OCI-LY7 (cell line): Measurements from ENCODE around the gene FLT3. TPM values are rescaled to one million over a fixed set of nuclear protein-coding genes. Genes with fewer than 3 reads are reported as not detected.

Source experiments
- BruUV-seq: library from RNA; stranded (reverse); fragments of 400-500 nt; replicated peaks from 2 replicates; lab custom pipeline; 2021; lab: Mats Ljungman, UMichigan
- CTCF ChIA-PET: fragments of 300-600 bp; sonication (Branson Sonifier 250); formaldehyde crosslinking; loops from one replicate; lab custom pipeline; 2022; ENCODE audit warnings: antibody characterized with exemption; ENCODE audit not compliant: unreplicated experiment; lab: Charles Lee
- POLR2A ChIA-PET: fragments of 300-600 bp; sonication (Branson Sonifier 250); formaldehyde crosslinking; loops from one replicate; lab custom pipeline; 2022; ENCODE audit warnings: antibody characterized with exemption; lab: Charles Lee
- DNase-seq: peaks from one replicate; pipeline ENCODE4 v3.0.0-alpha.2; 2015; ENCODE audit warnings: low spot score
- H2AFZ ChIP-seq: fragments of 200-600 bp; sonication (generic), shearing (Covaris generic); 2 replicates; pipeline ENCODE4 v1.6.1; 2014; ENCODE audit warnings: mild to moderate bottlenecking, antibody characterized with exemption, low read length, moderate library complexity
- H3K27ac ChIP-seq: fragments of 200-600 bp; sonication (generic); 2 replicates; pipeline ENCODE4 v1.5.1; 2014; ENCODE audit warnings: mixed run types, low read depth, mild to moderate bottlenecking, moderate library complexity, low read length, inconsistent platforms; ENCODE audit not compliant: poor library complexity, severe bottlenecking
- H3K36me3 ChIP-seq: fragments of 200-600 bp; sonication (generic); 2 replicates; pipeline ENCODE4 v1.6.1; 2014; ENCODE audit warnings: mild to moderate bottlenecking, antibody characterized with exemption, low read length, moderate library complexity, mixed read lengths; ENCODE audit not compliant: insufficient read depth
- H3K4me1 ChIP-seq: fragments of 200-600 bp; sonication (generic); 2 replicates; pipeline ENCODE4 v1.5.1; 2014; ENCODE audit warnings: mild to moderate bottlenecking, low read length; ENCODE audit not compliant: insufficient read depth, poor library complexity, severe bottlenecking
- H3K4me2 ChIP-seq: fragments of 200-600 bp; sonication (generic); 2 replicates; pipeline ENCODE4 v1.6.1; 2014; ENCODE audit warnings: mild to moderate bottlenecking, low read length
- H3K4me3 ChIP-seq: fragments of 200-600 bp; sonication (generic); 2 replicates; pipeline ENCODE4 v1.5.1; 2014; ENCODE audit warnings: mild to moderate bottlenecking, low read depth, low read length; ENCODE audit not compliant: poor library complexity, severe bottlenecking
- H3K79me2 ChIP-seq: fragments of 200-600 bp; sonication (generic); 2 replicates; pipeline ENCODE4 v1.6.1; 2016; ENCODE audit warnings: low read depth, mild to moderate bottlenecking, low read length, moderate library complexity, mixed read lengths; ENCODE audit not compliant: insufficient read depth
- H3K9me2 ChIP-seq: fragments of 200-600 bp; sonication (generic); 2 replicates; pipeline ENCODE4 v1.6.1; 2016; ENCODE audit warnings: mild to moderate bottlenecking, low read length, mixed read lengths; ENCODE audit not compliant: insufficient read depth
- H3K9me3 ChIP-seq: fragments of 200-600 bp; sonication (generic); 2 replicates; pipeline ENCODE4 v1.6.1; 2014; ENCODE audit warnings: mild to moderate bottlenecking, mixed run types, low read length, mixed read lengths
- H4K20me1 ChIP-seq: fragments of 200-600 bp; sonication (generic); 2 replicates; pipeline ENCODE4 v1.6.1; 2014; ENCODE audit warnings: mild to moderate bottlenecking, antibody characterized with exemption, low read length, moderate library complexity, mixed read lengths; ENCODE audit not compliant: insufficient read depth
- CTCF ChIP-seq: fragments of 200-600 bp; sonication (generic); conservative IDR thresholded peaks from 2 replicates; pipeline ENCODE4 v1.5.1; 2014; ENCODE audit warnings: mild to moderate bottlenecking, antibody characterized with exemption, low read length, moderate library complexity, mixed read lengths
- EZH2phosphoT487 ChIP-seq: fragments of 200-600 bp; sonication (generic); IDR thresholded peaks from 2 replicates; pipeline ENCODE4 v1.6.1; 2018; ENCODE audit warnings: low read depth, borderline replicate concordance, mild to moderate bottlenecking, mixed run types, antibody characterized with exemption, low read length, moderate library complexity, mixed read lengths
- intact Hi-C: fragments of 100-400 bp; cut with micrococcal nuclease; formaldehyde crosslinking; loops from one replicate; pipeline ENCODE4 v1.10.0; 2022; ENCODE audit not compliant: unreplicated experiment
- total RNA-seq, 2 experiments: library from RNA; depleted of rRNA in 1 of 2; stranded (reverse); fragments of >200 nt in 1 of 2; shearing (Covaris generic) in 1 of 2; gene quantifications; 2 replicates each; pipeline ENCODE4 v1.2.3, GENCODE V29; 2014 to 2022

FLT3 gene
- total RNA-seq, 2 experiments from 2014 or later, result not detected

GRCh38 chr13:28012896-28013295 lies 87.5 kb downstream of the FLT3 start:
- H3K79me2 ChIP-seq, result no peaks in the 10 kb centered on the region
- ChIA-PET POLR2A (interaction anchor here (1.3 kb wide), 1 partner anchor 10 kb away, joined by 5 read pairs; no protein-coding TSS in a partner anchor), CTCF (no interaction called here)
- peak; percentile 12 for DNase-seq
- H4K20me1 ChIP-seq, result no peaks in the 10 kb centered on the region
- H2AFZ ChIP-seq, result no peak overlapping the region
- no peak overlapping the region for H3K4me3 ChIP-seq
- H3K4me1 ChIP-seq, result peaks cover 6% of the 10 kb centered on the region
- no TSS peak for BruUV-seq
- no peaks in the 10 kb centered on the region for H3K9me3 ChIP-seq
- no peaks in the 10 kb centered on the region for H3K9me2 ChIP-seq
- intact Hi-C loops, result no loop called here
- no peak overlapping the region for H3K27ac ChIP-seq
- TF ChIP-seq EZH2phosphoT487, result no peak
- no peak for TF ChIP-seq CTCF
- H3K36me3 ChIP-seq, result no peaks in the 10 kb centered on the region
- H3K4me2 ChIP-seq, result no peak overlapping the region

DNA sequence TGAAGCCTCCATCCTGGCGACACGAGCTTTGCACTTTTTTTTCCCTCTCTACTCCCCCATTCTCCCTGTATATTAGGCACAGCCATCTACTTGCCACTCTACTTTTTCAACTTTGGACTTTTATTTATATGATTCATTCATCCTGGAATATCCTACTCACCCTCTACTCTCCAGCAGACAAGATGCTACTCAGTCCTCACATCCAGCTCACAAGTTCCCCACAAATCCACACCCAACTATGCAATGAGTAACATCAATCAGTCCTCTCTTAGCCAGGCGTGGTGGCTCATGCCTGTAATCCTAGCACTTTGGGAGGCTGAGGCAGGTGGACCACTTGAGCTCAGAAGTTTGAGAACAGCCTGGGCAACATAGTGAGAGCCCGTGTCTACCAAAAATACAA lies 88.0 kb downstream of the FLT3 start:
- POLR2A ChIA-PET, result interaction anchor here (1.2 to 1.3 kb wide), 2 partner anchors 10 to 12 kb away, joined by 4 to 5 read pairs; no protein-coding TSS in a partner anchor

More for the DNA sequence above, 88.0 kb downstream of the FLT3 start:
- Histone ChIP-seq H3K4me1 (peaks cover 6% of the 10 kb centered on the region), H3K4me3 (no peak overlapping the region), H3K27ac (no peak overlapping the region), H3K79me2 (no peaks in the 10 kb centered on the region), H3K4me2 (no peak overlapping the region), H3K36me3 (no peaks in the 10 kb centered on the region), H3K9me2 (no peaks in the 10 kb centered on the region), H3K9me3 (no peaks in the 10 kb centered on the region), H2AFZ (no peak overlapping the region), H4K20me1 (no peaks in the 10 kb centered on the region)
- DNase-seq, result no peak
- CTCF ChIA-PET, result no interaction called here
- BruUV-seq, result no TSS peak
- TF ChIP-seq EZH2phosphoT487, result no peak
- no peak for TF ChIP-seq CTCF
- intact Hi-C loops, result no loop called here
